ENCODE results near the gene PON2. TPM values are rescaled to one million over a fixed set of nuclear protein-coding genes. Genes with fewer than 3 reads are reported as not detected.
"Not testable (repeated sequence)": the region's sequence is repeated elsewhere in the genome, so short reads cannot be mapped to it uniquely, and the experiment has no call there.

PON2 gene
- total RNA-seq, 1 experiment from 2014 or later = 272 TPM

DNA sequence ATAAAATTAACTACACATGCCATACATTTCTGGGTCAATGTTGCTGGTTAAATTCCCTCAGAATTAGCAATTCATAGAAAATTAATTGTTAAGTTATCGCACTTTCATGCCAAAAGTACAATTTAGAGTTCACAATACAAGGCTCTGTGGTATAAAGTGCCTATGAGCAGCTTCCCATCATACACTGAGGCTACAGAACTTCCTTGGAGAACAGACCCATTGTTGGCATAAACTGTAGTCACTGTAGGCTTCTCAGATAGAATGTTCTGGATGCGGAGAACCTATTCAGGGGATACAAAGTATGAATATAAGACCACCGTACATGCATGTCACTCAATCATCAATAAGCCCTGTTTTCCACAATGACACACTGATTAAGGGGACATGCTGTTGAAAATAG, 29.6 kb downstream of the PON2 start:
- DNase-seq (ENCODE audit: low read depth) = no peak

DNA sequence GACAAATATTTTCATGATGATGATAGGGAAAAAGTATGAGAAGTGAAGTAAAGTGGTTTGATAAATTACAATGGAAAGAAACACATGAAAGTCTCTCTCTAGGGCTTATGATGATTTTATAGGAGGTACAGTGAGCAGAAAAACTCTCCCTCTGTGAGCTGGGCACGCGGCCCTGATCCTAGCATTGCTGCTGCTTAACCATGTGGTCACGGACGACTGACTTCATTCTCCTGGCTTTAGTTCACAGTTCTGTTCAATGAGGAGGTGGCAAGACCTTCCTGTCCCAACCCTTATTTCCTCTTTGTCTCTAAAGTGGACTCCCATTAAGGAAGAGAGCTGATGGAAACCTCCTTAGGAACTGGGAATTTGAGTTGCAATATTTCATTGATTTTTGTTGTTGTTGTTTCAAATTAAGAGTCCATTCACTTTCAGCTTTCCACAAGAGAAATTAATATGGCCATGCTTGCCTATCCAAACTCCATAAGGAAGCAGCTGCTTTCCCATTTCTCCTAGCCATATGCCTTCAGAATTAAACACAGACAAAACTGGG, 30.4 kb downstream of the PON2 start:
- DNase-seq (ENCODE audit: low read depth) = no peak

DNA sequence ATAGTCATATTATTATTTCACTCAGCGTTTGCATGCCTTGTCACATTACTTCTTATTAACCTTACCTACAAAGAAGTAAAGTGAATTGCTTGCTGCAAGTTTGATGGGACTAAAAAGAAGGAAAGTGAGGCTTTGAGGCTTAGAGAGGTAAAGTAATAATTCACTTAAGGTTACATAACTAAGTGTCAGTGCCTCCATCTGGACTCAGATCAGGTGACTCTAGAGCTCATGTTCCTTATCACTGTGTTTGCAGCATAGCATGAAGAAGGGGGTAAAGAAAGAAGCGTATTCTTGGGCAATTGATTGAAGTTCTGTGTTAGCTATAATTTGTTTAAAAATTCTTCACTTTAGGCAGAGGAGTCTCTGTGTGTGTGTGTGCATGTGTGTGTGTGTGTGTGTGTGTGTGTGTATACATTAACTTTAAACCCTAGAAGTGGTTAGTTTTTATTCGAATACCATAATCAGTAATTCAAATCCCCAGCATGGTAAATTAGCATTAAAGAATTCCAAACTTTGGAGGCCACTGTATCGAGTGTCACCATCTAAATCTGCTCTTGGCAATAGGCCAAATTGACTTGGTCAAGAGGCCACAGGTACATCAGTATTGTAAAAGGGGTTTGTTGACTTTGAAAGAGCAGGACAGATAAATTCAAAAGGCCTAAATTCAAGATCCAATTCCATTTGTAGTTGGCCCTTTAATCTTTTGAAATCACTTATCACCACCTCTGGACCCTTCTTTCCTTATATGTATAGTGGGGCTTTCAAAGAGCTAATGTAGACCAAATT, 36.5 kb downstream of the PON2 start:
- no peak for DNase-seq (ENCODE audit: low read depth)

DNA sequence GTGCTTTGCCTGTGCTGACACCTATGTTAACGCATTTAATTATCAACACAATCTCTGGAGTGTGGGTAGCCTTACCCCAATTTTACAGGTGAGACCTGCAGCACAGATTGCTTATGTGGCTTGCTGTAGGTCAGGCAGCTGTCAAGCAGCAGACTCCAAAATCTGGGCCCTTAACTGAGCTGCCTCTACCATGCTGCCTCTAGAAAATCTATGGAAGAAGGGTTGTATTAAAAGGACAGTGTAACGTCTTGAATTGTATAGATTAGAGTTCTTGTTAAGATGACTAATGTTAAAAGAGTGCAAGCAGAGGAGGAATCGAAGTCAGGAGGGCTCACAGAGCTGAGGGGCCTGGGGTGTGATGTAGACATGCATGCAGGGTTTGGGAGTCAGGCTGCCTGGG, 37.4 kb downstream of the PON2 start:
- DNase-seq (ENCODE audit: low read depth) = no peak

DNA sequence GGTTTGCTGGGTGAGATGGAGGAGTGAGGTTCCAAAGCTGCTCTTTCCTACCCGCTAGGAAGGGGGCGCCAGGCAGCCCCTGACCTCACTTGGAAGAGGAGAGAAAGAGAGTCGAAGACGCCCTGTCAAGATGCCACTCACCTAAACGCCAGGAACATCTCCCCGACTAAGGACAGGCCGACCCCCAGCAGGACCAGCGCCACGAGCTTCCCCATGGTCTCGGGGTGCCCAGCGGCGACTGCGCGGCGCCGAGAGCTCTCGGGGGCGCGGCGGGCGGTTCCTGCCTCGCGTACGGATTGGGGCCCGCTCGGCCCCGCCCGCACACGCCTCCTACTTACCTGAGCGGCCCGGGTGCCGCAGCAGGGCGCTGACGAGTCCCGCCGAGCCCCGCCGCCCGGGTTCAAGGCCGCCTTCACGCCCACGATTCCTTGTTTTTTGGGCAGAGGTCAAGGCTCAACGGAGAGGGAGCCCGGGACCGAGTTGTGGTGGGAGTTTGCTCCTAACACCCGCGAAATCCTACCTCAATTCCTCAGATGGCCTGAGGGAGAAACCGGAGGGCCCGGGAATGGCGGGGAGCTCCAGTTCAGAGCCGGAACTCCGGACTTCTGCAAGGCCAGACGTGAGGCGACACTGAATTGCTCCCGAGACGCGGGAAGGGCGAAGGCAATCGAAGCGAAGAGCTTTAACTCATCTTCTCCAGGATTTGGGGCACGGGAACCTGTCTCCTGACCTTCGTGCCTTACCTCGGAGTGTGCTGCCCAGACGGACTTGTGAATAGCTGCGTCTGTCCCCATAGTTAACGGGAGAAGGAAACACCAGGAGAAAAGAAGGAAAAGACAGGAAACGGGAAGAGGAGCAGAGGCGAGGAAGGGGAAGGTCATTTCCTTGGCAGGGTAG, 38.4 kb downstream of the PON2 start, which contains the start of gene PON3:
Gene PON3 (minus strand): TSS at position 240 of the 897 bp plus-strand sequence. CDS start 25 bp downstream, at position 215.
- no peak for DNase-seq (ENCODE audit: low read depth)

GRCh38 chr7:95395755-95396135, 39.1 kb downstream of the PON2 start:
- DNase-seq (ENCODE audit: low read depth) = no peak

DNA sequence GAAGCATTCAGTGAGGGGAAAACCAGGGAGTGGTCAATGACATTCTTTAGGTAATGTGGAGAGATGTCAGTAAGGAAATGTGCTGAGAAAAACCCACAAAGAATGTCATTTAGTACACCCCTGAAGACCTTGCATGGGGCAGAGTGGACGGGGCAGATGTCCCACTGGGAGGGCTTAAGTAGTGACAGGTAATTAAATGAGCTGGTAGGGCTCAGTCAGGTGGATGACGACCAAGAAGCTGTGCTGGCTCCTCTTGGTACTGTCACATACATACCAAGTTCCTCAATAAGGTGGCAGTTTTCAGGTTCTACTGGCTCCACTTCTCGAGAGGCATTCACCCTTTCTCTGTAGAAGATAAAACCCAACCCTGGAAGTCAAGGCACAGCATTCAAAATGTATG, 40.5 kb downstream of the PON2 start:
- no peak for DNase-seq (ENCODE audit: low read depth)

- no peak for DNase-seq (ENCODE audit: low read depth)
Observed at GRCh38 chr7:95391761-95392160, 43.1 kb downstream of the PON2 start.

GRCh38 chr7:95389516-95389915, 45.3 kb downstream of the PON2 start:
- no peak for DNase-seq (ENCODE audit: low read depth)

GRCh38 chr7:95379457-95379856, 55.4 kb downstream of the PON2 start:
- DNase-seq (ENCODE audit: low read depth) = not testable (repeated sequence)

DNA sequence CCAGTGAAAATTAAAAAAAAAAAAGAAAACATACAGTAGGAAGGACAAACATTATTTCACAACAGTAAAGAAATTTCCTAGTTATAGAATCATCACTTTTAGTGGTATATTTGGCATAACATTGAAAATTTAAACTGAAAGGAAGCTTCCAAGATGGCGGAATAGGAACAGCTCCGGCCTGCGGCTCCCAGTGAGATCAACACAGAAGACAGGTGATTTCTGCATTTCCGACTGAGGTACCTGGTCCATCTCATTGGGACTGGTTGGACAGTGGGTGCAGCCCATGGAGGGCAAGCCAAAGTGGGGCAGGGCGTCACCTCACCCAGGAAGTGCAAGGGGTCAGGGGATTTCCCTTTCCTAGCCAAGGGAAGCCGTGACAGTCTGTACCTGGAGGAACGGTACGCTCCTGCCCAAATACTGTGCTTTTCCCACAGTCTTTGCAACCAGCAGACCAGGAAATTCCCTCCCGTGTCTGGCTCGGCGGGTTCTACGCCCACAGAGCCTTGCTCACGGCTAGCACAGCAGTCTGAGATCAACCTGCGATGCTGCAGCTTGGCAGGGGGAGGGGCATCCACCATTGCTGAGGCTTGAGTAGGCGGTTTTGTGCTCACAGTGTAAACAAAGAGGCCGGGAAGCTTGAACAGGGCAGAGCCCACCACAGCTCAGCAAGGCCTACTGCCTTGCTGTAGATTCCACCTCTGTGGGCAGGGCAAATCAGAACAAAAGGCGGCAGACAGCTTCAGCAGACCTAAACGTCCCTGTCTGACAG, 58.0 kb downstream of the PON2 start:
- DNase-seq (ENCODE audit: low read depth) = no peak

DNA sequence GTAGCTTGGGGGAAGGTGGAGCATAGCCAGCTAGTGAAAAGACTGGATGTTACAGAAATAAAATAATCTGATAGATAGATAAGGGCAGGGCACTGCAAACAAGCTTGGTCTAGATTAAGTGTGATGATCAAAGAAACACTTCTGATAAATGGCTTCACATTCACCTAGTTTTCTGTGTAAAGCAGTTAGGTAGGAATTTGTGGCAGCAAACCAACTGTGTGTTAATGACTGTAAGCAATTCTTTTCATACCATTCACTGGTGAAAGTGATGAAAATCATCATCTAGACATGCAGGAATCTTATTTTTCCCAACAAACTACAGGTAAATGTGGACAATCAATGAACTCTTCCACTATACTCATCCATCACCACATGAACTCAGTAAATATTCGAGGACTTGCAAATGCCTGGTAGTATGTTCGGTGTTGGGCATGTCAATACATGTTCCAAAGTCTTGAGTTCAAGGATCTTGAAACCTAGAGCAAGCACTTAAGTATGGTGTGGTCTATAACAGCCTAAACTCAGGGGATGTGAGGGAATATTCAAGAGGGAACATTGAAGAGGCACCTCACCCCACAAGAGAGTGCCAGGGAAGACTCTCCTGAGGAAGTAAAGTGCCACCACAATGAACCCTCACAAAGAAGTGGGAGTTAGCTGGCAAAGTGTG, 59.1 kb downstream of the PON2 start:
- no peak for DNase-seq (ENCODE audit: low read depth)

GRCh38 chr7:95373323-95373722, 61.5 kb downstream of the PON2 start:
- DNase-seq (ENCODE audit: low read depth) = no peak

DNA sequence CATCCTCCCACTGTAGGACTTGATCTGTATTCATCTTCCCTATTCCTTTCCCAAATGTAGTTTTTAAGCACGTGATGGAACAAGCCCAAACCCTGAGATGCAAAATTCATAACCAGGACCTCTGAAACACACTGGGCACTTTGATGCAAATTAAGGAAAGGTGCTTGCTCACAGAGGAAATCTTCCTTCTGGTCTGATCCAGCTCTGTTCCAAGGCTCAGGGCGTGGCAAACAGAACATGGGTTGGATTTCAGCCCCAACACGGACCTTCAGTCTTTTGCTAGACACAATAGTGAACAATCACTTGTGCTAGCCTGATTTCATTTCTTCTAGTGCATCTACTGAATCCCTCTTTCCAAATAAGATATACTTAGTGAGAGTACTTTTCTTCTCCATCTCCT, 66.6 kb downstream of the PON2 start:
- no peak for DNase-seq (ENCODE audit: low read depth)

GRCh38 chr7:95367606-95368005, 67.2 kb downstream of the PON2 start:
- DNase-seq (ENCODE audit: low read depth) = no peak

GRCh38 chr7:95365151-95365550, 69.7 kb downstream of the PON2 start:
- peak; percentile 78 for DNase-seq (ENCODE audit: low read depth)

GRCh38 chr7:95357623-95358022, 77.2 kb downstream of the PON2 start:
- DNase-seq (ENCODE audit: low read depth) = peak; percentile 42
